Lung (tissue), 12 donors: ENCODE measurements around the gene KNDC1. TPM values are rescaled to one million over a fixed set of nuclear protein-coding genes. Genes with fewer than 3 reads are reported as not detected.

Experiments
- ATAC-seq: fragments of 200-7000 bp; cut with Tn5 transposase; one replicate; pipeline ENCODE4 v1.9.1; 2020; ENCODE audit warnings: moderate number of reproducible peaks; ENCODE audit not compliant: insufficient read depth, low FRiP score
- DNase-seq, 3 donors: peaks; one replicate each; pipeline ENCODE4 v3.0.0-alpha.2; 2013 to 2017
- H3K27ac ChIP-seq, 2 donors: one replicate each; pipeline ENCODE4 v1.5.1; 2013; ENCODE audit warnings: mild to moderate bottlenecking in 2 of 2, moderate library complexity in 2 of 2, control low read depth in 1 of 2, inconsistent platforms in 1 of 2, low read depth in 1 of 2, low read length in 1 of 2
- H3K27me3 ChIP-seq, 3 donors: one replicate each; pipeline ENCODE4 v1.5.1; 2013; ENCODE audit warnings: low read length in 2 of 3; ENCODE audit not compliant: control insufficient read depth in 3 of 3, insufficient read depth in 3 of 3
- H3K36me3 ChIP-seq, 4 donors: one replicate each; pipeline ENCODE4 v1.5.1; 2013; ENCODE audit warnings: low read length in 4 of 4, mild to moderate bottlenecking in 1 of 4, moderate library complexity in 1 of 4; ENCODE audit not compliant: control insufficient read depth in 4 of 4, insufficient read depth in 4 of 4
- H3K4me1 ChIP-seq, 5 donors: one replicate each; pipeline ENCODE4 v1.5.1; 2013; ENCODE audit warnings: low read length in 5 of 5, mild to moderate bottlenecking in 2 of 5, moderate library complexity in 1 of 5; ENCODE audit not compliant: control insufficient read depth in 5 of 5, insufficient read depth in 5 of 5
- H3K4me3 ChIP-seq: one replicate; pipeline ENCODE4 v1.5.1; 2013; ENCODE audit warnings: mild to moderate bottlenecking, control low read depth, moderate library complexity
- H3K9ac ChIP-seq, 2 donors: one replicate each; pipeline ENCODE4 v1.5.1; 2013; ENCODE audit warnings: low read length in 2 of 2, control low read depth in 1 of 2; ENCODE audit not compliant: insufficient read depth in 1 of 2
- H3K9me3 ChIP-seq, 4 donors: one replicate each; pipeline ENCODE4 v1.5.1; 2013; ENCODE audit warnings: low read length in 3 of 4, mild to moderate bottlenecking in 1 of 4, moderate library complexity in 1 of 4; ENCODE audit not compliant: control insufficient read depth in 4 of 4, insufficient read depth in 3 of 4
- CTCF ChIP-seq: IDR thresholded peaks from 2 replicates; pipeline ENCODE4 v1.5.1; 2012; ENCODE audit warnings: mild to moderate bottlenecking; ENCODE audit errors: control extremely low read depth, extremely low read depth
- WGBS, 2 donors: extraction: QIAGEN DNeasy Blood & Tissue Kit; methylation state at CpG; one replicate each; pipeline ENCODE4 v1.1.7; 2013; 5-methylcytosine and 5-hydroxymethylcytosine counted together
- polyA plus RNA-seq, 2 donors: library from polyadenylated mRNA; stranded (reverse); fragments of 200-250 nt; gene quantifications; one replicate each; pipeline ENCODE4 v1.2.1, GENCODE V29; 2013
- total RNA-seq, 2 donors: library from RNA; depleted of rRNA in 1 of 2; stranded (reverse); fragments of >200 nt in 1 of 2; gene quantifications; one replicate each; pipeline ENCODE4 v1.2.1, GENCODE V29; 2014 to 2021
- donor health status: control.
- donor health status: control.
- donor health status: Bipolar disorder and iron deficiency.
- donor health status: healthy.
- donor health status: DM: yes; HTN: yes; CAD: no.

KNDC1 gene
- total and polyA plus RNA-seq, 4 donors: 3.2 to 21.0 (median 6.7) TPM

DNA sequence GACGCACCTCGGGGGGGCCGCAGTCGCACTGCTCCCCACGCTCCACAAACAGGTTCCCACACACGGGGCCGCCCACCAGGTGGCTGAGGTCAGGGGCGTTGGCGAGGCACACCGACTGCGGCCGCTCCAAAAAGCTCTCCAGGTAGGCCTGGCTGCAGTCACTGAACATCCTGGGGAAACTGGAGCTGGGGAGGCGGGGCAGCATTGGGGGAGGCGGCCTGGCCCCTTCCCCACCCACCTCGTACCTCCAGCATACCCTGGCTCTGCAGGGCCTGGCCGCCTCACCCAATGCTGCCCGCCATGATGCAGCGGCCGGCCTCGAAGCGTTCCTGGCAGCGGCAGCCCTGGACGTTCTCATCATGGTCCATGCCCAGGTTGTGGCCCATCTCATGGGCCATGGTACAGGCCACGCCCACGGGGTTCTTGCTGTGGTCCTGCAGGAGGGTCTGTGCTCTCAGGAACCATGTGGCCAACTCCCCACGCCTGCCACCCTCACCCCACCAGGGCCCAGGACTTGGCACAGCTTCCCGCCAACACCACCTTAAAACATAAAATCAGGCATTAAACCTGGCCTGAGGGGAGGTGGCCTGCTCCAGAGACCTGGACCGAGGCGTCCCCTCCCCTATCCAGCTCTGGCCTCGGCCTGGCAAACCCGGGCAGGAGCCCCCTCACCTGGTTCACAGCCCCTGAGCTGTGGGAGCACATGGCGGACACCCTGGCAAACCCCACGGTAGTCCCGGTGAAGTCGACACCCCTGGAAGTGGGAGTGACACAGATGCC is 111.7 kb downstream of the KNDC1 start:
- no peak overlapping the region for H3K27ac ChIP-seq
- peaks cover 0 to 27% (median 0%) of the 10 kb centered on the region in 4 donors for H3K36me3 ChIP-seq
- no peak for TF ChIP-seq CTCF
- no peaks in the 10 kb centered on the region for H3K9me3 ChIP-seq
- no peaks in the 10 kb centered on the region for H3K27me3 ChIP-seq
- H3K4me1 ChIP-seq: peaks cover 0 to 9% (median 0%) of the 10 kb centered on the region in 5 donors
- WGBS, 2 donors: 88 to 90% methylated on average over 35 of the region's 35 CpGs
- ATAC-seq: no peak
- H3K9ac ChIP-seq: no peak overlapping the region
- no peak for DNase-seq
- no peak overlapping the region for H3K4me3 ChIP-seq

DNA sequence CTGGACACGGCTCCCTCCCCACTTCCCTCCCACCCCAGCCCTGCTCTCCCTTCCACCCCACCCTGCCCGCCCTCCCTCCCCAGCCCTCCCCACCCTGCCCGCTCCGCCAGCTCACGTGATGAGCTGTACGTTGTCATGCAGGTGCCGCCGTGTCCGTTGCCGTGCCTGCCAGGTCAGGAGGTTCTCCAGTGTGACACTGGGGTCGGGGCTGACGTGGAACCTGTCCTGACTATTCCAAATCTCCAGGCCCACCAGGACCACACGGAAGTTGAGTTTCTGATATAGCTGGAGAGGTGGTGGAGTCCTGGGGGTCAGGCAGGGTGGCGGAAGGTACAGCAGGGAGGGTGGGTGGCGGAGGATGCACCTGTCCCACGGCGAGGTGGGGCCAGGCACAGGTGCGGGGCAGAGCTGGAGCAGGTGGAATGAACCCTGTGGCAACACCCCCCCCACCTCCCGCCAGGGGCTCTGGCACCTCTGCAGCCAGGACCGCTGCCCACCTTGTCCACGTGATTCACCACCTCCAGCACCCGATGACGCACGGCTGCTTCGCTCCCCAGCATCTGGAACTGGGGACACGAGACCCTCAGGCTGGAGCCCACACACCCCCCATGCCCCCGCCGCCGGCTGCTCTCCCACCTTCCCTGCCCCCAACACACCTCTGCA is 112.4 kb downstream of the KNDC1 start:
- Histone ChIP-seq H3K36me3 (peaks cover 0 to 27% (median 0%) of the 10 kb centered on the region in 4 donors), H3K4me1 (peaks cover 0 to 11% (median 6%) of the 10 kb centered on the region in 5 donors)
- DNase-seq: no peak

GRCh38 chr10:133272964-133273420 is 113.0 kb downstream of the KNDC1 start:
- H3K4me3 ChIP-seq: no peak overlapping the region
- no peak for ATAC-seq
- TF ChIP-seq CTCF: no peak
- H3K4me1 ChIP-seq: peaks cover 0 to 11% (median 6%) of the 10 kb centered on the region in 5 donors
- H3K9ac ChIP-seq: no peak overlapping the region
- peaks cover 0 to 27% (median 0%) of the 10 kb centered on the region in 4 donors for H3K36me3 ChIP-seq
- H3K27me3 ChIP-seq: no peaks in the 10 kb centered on the region
- WGBS, 2 donors: 93 to 97% methylated on average over 25 of the region's 25 CpGs
- H3K9me3 ChIP-seq: no peaks in the 10 kb centered on the region
- no peak for DNase-seq
- no peak overlapping the region for H3K27ac ChIP-seq

More for the DNA sequence above, 112.4 kb downstream of the KNDC1 start:
- no peak overlapping the region for H3K4me3 ChIP-seq
- 87 to 88% methylated on average over 24 to 29 of the region's 29 CpGs for WGBS, 2 donors
- no peaks in the 10 kb centered on the region for H3K27me3 ChIP-seq
- no peak for ATAC-seq
- no peak overlapping the region for H3K9ac ChIP-seq
- TF ChIP-seq CTCF: no peak
- no peaks in the 10 kb centered on the region for H3K9me3 ChIP-seq
- no peak overlapping the region for H3K27ac ChIP-seq
